NCI-H226 (cell line): ENCODE results near the gene SPATS2.

Experiments
- DNase-seq: peaks from one replicate; pipeline ENCODE4 v3.0.0-alpha.2; 2015

Gene SPATS2

DNA sequence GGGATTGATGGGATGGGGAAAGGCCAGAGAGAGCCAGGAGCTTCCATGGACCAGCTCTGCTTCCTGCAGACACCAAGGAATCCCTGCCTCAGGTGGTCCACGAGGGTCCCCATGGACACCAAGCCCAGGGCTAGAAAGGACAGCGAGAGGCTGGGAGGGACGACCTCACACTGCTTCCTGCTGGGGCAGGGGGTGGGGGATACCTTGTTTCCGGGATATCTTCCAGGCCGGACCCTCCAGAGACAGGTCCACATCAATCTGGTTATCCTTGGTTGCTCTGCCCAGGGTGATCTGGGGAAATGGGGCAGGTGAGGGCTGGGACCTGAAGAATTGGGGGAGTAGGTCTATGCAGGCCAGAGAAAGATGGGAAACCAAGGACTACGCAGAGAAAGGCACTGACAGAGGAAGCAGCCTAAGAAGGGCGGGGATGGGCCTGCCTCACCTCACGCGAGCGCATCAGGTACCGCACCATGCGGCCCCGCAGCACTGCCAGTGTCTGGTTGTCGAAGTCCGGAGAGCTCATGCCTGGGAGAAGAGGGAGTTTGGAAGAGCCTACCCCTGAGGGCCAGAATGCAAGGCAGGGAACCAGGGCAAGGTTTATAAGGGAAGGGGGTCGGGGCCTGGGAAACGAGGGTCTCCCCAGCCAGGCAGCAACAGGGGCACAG lies 191.9 kb downstream of the SPATS2 start:
- no peak for DNase-seq

- DNase-seq, result no peak
Measured at GRCh38 chr12:49560695-49561094, 193.4 kb downstream of the SPATS2 start.

DNA sequence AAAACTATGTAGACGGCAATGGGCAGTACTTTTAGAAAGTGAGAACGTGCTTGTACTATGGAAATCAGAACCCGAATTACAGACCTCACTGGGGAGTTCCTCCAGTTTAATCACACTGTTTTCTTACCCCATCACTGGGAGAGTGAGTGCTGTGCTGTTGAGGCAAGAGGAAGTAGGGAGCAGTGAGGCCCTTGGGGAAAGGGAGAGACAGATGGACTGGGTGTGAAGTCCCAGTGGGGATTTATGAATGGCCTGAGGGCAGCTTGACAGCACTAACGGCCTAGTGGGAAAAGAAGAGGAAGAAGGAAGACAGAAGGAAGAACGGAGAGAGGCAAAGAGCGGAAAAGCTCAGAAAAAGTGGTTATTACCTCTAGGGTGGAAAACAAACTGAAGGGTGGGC lies 195.0 kb downstream of the SPATS2 start:
- DNase-seq, result no peak

- no peak for DNase-seq
Measured at GRCh38 chr12:49562831-49563230, 195.6 kb downstream of the SPATS2 start.

GRCh38 chr12:49563951-49564685 lies 196.9 kb downstream of the SPATS2 start:
- DNase-seq, result no peak

- no peak for DNase-seq
Measured at GRCh38 chr12:49564686-49565405, 197.6 kb downstream of the SPATS2 start.

DNA sequence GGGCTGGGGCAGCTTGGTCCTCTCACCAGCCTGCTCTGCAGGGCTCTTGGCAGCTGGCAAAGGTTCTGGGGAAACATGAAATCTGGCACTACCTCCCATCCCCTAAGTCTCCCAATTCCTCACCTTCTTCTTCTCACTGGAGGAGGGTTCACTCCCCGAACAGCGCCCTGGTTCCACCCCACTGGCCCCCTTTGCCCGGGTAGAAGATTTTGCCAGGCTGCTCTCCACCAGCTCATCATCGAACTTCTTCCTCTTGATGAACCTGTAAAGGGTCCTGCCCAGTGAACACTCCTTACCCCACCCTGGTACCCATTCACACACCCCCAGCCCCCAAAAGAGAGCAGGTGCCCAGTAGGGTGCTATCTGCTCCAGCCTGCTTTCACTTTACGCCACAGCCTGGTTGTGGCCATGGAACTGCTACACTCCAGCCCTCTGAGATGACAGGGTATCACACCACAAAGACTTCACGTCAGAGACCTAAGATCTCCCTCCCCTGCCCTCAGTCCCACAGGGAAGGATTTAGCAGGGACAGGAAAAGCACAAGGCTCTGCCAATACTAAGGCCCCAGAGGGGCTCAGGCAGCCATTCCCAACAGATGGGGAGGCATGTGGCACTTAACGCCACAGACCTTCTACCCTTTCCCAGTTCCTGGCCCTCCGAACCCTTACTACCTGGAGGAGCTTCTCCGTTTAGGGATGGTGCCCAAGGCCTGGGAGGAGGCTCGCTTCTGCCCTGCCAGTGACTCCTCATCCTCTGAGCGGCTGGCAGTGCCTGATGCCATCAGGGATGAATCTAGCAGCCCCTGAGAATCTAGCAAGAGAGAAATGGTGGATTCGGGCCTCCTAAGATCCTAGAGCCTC lies 198.4 kb downstream of the SPATS2 start:
- no peak for DNase-seq

GRCh38 chr12:49566361-49566760 lies 199.1 kb downstream of the SPATS2 start:
- no peak for DNase-seq

DNA sequence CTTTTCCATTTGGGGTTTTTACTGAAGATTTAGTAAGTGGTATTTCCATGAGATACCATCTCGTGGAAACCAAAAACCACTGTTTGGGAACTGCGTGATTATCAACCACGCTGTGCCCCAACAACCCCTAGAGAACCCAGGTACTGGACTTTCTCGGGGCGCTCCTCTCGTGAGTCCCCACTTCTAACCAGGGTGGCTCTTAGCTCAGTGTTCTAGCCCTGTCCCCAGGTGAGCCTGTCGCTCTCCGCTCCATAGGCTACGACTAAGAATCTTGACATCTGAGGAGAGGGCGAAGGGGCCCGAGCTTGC lies 200.0 kb downstream of the SPATS2 start:
- DNase-seq, result no peak

DNA sequence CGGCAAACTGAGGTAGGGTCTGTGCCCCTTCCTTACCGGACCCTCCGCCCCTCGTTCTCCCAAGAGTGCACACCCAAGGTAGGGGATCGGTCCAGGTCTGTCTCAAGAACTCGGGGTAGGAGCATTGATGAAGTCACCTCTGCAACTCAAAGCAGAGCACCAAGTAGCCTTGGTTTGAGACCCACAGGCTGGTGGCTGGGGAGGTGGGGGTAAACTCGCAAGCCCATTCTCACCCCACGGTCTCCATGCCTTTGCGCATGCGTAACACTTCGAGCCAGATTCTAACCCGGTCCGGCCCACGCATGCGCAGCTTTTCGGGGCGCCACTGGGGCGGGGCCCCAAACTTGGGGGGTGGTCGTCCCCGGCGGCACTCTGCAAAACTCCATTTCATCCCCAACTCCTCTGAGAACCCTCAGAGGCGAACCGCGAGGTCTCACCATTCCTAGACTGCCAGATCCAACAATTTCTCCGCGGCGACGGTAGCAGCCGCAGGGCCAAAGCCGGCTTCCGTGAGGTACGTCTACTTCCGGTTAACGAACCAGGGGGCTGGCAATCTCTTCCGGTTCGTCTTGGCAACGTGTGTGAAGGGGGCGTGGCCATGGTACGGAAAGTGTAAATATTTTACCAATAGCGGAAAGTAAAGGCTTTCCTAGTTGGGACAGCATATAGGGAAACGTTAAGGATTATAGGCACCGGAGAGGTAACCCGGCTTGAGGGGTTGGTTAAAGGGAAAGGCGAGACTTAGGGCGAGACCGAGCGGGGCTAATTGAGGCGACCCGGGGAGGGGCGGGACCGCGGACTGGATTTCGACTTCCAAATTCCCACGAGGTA lies 200.6 kb downstream of the SPATS2 start, which contains the start of gene MCRS1:
Gene MCRS1, minus strand, starts transcription at position 532 of the 831 bp plus-strand sequence. CDS start 1,411 bp downstream, outside the sequence.
- DNase-seq, result peak; percentile 85

GRCh38 chr12:49568442-49569162 lies 201.3 kb downstream of the SPATS2 start:
- DNase-seq, result no peak
